GM13977 (cell line): ENCODE data around the gene CLMN.
"Not testable (repeated sequence)": the region's sequence is repeated elsewhere in the genome, so short reads cannot be mapped to it uniquely, and the experiment has no call there.

Source experiments
- DNase-seq: peaks from one replicate; pipeline ENCODE4 v3.0.0; 2012; ENCODE audit warnings: low spot score
- in situ Hi-C: fragments of 300-500 bp; cut with MboI; formaldehyde crosslinking; loops from one replicate; pipeline ENCODE4 v1.12.0; 2022; ENCODE audit warnings: low sequenced_read_pairs, low pct_unique_long_range_greater_than_20kb, mixed read lengths, inconsistent platforms; ENCODE audit not compliant: unreplicated experiment
- TF ChIP-seq, protein P1 (sequence below): IDR thresholded peaks from 2 replicates; pipeline ENCODE4 v1.5.1; 2012; ENCODE audit warnings: mild to moderate bottlenecking, control low read depth; ENCODE audit not compliant: insufficient read depth; ENCODE audit errors: extremely low read depth, missing control alignments

Gene CLMN

DNA sequence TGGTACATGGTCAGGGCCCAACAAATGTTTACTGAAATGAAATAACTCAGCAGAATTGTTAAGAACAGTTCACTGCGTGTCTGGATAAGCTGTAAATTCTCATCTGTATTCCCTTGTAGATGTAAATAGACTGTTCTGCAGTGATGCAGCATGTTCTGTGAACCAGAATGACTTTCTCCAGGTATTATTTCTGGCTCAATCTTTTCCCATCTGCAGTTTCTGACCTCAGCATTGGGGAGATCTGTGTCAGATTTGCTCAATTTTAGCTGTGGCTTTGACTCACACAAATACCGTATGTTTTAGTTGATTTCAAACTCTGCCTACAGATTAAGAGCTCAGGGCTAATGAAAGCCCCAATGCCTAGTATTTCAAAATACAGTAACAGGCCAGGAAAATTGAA, 113.2 kb downstream of the CLMN start:
- in situ Hi-C loops = loop anchor here (25.0 kb wide), 1 partner anchor 494 kb away; no protein-coding TSS in a partner anchor
- TF ChIP-seq, protein P1, sequence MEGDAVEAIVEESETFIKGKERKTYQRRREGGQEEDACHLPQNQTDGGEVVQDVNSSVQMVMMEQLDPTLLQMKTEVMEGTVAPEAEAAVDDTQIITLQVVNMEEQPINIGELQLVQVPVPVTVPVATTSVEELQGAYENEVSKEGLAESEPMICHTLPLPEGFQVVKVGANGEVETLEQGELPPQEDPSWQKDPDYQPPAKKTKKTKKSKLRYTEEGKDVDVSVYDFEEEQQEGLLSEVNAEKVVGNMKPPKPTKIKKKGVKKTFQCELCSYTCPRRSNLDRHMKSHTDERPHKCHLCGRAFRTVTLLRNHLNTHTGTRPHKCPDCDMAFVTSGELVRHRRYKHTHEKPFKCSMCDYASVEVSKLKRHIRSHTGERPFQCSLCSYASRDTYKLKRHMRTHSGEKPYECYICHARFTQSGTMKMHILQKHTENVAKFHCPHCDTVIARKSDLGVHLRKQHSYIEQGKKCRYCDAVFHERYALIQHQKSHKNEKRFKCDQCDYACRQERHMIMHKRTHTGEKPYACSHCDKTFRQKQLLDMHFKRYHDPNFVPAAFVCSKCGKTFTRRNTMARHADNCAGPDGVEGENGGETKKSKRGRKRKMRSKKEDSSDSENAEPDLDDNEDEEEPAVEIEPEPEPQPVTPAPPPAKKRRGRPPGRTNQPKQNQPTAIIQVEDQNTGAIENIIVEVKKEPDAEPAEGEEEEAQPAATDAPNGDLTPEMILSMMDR = no peak
- DNase-seq = no peak

DNA sequence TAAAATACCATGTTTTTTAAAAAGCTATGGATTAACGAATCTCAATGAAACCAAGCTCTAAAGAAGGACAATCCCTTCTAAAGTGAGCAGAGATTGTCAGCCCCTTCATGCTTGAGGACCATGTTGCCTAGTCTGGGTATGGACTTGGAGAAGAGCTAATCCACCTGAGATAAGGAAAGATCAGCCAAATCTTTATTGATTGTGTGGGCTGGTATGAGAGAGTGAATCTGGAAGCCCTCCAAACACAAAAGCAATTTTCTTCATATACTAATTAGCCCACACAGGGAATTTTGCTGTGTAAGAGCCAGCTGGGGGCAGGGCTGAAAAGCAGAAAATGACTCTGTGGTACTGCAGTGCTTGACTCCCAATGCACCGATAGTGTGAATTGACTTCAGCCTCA, 115.0 kb downstream of the CLMN start:
- in situ Hi-C loops = loop anchor here (25.0 kb wide), 1 partner anchor 492 kb away; no protein-coding TSS in a partner anchor
- TF ChIP-seq, protein P1 = no peak
- no peak for DNase-seq

DNA sequence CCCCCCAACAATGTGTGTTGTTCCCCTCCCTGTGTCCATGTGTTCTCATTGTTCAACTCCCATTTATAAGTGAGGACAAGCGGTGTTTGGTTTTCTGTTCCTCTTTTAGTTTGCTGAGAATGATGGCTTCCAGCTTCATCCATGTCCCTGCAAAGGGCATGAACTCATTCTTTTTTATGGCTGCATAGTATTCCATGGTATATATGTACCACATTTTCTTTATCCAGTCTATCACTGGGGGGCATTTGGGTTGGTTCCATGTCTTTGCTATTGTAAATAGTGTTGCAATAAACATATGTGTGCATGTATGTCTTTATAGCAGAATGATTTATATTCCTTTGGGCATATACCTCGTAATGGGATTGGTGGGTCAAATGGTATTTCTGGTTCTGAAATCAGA, 118.0 kb downstream of the CLMN start:
- DNase-seq = not testable (repeated sequence)
- in situ Hi-C loops = loop anchor here (25.0 kb wide), 1 partner anchor 489 kb away; no protein-coding TSS in a partner anchor

DNA sequence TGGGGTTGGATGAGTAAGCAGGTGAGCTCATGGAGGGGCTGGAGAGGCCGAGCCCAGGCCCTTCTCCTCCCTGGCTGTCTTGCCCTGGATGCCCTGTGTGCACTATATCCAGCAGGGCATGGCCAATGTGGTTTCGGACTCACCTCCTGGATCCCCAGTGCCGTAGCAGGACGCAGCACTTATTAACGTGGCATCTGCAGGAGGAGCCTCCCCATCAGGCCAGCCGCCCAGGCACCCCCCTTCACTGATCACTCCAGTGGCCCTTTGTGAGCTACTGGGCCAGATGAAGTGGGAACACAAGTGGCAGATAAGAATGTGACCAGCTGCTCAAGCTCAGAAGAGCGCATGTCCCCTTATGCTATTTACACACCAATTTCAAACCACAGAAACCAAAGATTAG, 119.3 kb downstream of the CLMN start:
- in situ Hi-C loops = loop anchor here (25.0 kb wide), 1 partner anchor 488 kb away; no protein-coding TSS in a partner anchor
- TF ChIP-seq, protein P1 = no peak
- DNase-seq = no peak

DNA sequence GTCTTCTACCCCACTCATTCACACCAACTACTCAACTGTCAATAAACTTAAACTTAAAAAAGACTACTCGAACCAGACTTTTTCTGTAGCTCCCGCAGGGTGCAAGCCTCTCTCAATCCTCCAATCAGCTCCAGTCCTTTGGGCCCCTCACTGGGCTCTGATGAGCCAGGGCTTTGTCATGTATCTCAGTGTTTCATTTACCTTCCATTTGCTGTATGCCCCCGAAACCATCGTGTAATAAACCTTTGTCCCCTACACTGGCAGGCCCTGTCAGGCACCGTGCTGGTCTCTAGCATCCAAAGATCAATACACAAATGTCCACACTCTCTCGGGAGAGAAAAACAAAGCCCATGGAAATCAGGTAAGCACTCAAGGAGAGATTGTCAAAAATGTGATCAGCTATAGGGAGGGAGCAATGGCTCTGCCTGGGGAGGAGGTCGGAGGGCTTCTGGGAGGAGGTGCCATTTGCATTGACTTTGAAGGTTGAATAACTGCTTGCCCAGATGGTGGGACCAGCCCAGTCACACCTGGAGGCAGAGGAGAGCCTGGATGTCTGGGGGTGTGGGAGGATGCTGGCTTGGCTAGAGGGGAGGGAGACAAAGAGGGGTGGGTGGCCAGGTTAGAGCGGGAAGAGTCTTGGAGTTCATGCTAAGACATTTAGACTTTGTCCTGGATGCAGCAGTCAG, 120.3 kb downstream of the CLMN start:
- DNase-seq = no peak
- TF ChIP-seq, protein P1 = no peak
- in situ Hi-C loops = no loop called here

DNA sequence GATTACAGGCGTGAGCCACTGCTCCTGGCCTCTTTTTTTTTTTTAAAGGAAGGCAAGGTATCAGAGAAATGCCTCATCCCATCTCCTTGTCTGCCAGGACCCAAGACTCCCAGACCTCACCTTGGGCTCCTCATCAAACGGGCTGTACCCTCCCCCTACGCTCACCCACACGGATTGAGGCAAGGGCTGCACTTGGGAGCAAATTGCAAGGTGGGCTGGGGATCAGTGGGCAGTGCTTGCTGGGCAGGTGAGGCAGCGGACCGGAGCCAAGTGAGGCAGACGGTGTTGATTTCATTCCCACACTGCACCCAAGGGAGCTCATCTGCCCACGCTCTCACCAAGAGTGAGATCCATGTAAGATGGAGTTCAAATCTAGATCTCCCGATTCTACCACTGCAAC, 121.4 kb downstream of the CLMN start:
- DNase-seq = no peak
- TF ChIP-seq, protein P1 = no peak
- in situ Hi-C loops = no loop called here

DNA sequence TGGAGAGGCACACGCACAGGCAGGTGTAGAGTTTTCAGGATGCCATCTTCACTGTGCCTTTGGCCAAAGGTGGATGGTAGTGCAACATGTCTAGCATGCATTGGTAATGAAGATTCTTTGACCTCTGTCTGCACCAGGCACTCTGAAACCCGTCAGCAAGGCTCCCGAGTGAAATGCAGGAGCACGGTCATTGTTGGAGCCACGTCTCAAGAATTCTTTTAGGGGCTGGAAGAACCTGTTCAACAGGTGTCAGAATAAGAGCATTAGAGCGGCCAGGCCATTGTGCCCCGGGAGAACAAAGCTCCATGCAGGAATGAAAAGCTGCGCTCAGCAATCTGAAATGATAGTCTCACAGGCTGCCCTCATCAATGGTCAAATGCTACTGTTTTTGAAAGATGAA, 122.2 kb downstream of the CLMN start:
- no peak for DNase-seq
- TF ChIP-seq, protein P1 = no peak
- in situ Hi-C loops = no loop called here
